GM18909 (cell line): ENCODE data around the gene ABCA2.
A peak's percentile ranks its signal among the peaks of the same experiment; 100 is the strongest.

Experiments
- ATAC-seq: cut with Tn5 transposase; IDR thresholded peaks from one replicate; pipeline ENCODE4 v1.9.1; 2021; ENCODE audit warnings: mild to moderate bottlenecking; ENCODE audit not compliant: unreplicated experiment, poor library complexity

Gene ABCA2

GRCh38 chr9:137027369-137028262 is at the start of gene ABCA2:
Gene ABCA2 (minus strand): TSS chr9:137028237. CDS start chr9:137028140, 97 bp downstream.
- ATAC-seq: no peak

- peak; percentile 61 for ATAC-seq
Observed at GRCh38 chr9:137077010-137077747, 49.1 kb upstream of the ABCA2 start, which contains the start of gene UAP1L1. Gene UAP1L1 (plus strand): TSS chr9:137077517. CDS start chr9:137077533, 16 bp downstream.

GRCh38 chr9:137076636-137077009 is 48.6 kb upstream of the ABCA2 start:
- ATAC-seq: no peak

GRCh38 chr9:137075275-137075775 is 47.3 kb upstream of the ABCA2 start:
- no peak for ATAC-seq

GRCh38 chr9:137074657-137075274 is 46.7 kb upstream of the ABCA2 start:
- no peak for ATAC-seq

GRCh38 chr9:137073992-137074399 is 46.0 kb upstream of the ABCA2 start:
- ATAC-seq: no peak

- no peak for ATAC-seq
Observed at GRCh38 chr9:137071282-137071681, 43.2 kb upstream of the ABCA2 start.

GRCh38 chr9:137070906-137071275 is 42.9 kb upstream of the ABCA2 start:
- ATAC-seq: no peak

- ATAC-seq: peak; percentile 76
Observed at GRCh38 chr9:137070201-137070905, 42.3 kb upstream of the ABCA2 start, which contains the start of gene SAPCD2. Gene SAPCD2 (minus strand): TSS chr9:137070557. CDS start chr9:137070460, 97 bp downstream.

GRCh38 chr9:137069508-137070091 is 41.6 kb upstream of the ABCA2 start:
- ATAC-seq: peak; percentile 11

GRCh38 chr9:137068539-137069507 is 40.8 kb upstream of the ABCA2 start:
- ATAC-seq: no peak

GRCh38 chr9:137067860-137068538 is 40.0 kb upstream of the ABCA2 start:
- peak; percentile 39 for ATAC-seq

- no peak for ATAC-seq
Observed at GRCh38 chr9:137066096-137066861, 38.2 kb upstream of the ABCA2 start.

- ATAC-seq: no peak
Observed at GRCh38 chr9:137065336-137065967, 37.4 kb upstream of the ABCA2 start.

- no peak for ATAC-seq
Observed at GRCh38 chr9:137064880-137065164, 36.8 kb upstream of the ABCA2 start.

GRCh38 chr9:137064027-137064879 is 36.2 kb upstream of the ABCA2 start:
- ATAC-seq: no peak
